Stimulated activated CD8-positive, alpha-beta memory T cell treated with anti-CD3 and anti-CD28 coated beads, Interleukin-7, amount 100 ng/mL, for 24 hours (primary cell): ENCODE results near the gene KCTD4.
"Not testable (repeated sequence)": the region's sequence is repeated elsewhere in the genome, so short reads cannot be mapped to it uniquely, and the experiment has no call there.

Experiments used
- DNase-seq: peaks from one replicate; pipeline ENCODE4 v3.0.0-alpha.2; 2020; ENCODE audit warnings: low read depth

Gene KCTD4

DNA sequence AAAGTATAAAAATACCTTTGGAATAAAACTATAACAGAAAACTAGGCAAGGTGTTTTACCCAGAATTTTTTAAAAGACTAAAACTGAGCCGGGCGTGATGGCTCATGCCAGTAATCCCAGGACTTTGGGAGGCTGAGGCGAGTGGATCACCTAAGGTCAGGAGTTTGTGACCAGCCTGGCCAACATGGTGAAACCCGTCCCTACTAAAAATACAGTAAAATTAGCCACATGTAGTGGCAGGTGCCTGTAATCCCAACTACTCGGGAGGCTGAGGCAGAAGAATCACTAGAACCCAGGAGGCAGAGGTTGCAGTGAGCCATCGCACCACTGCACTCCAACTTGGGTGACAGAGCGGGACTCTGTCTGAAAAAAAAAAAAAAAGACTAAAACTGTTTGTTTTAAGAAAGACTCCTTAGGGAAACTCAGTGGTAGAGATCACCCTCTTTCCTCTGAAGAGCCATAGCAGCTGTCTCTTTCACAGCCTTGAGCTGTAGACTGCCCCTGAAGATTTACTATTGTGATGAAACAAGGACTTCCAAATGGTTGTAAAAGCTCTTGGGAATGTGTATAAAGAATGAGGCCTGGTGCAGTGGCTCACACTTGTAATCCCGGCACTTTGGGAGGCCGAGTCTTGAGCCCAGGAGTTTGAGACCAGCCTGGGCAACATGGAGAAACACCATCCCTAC is 14.7 kb upstream of the KCTD4 start:
- DNase-seq = no peak

DNA sequence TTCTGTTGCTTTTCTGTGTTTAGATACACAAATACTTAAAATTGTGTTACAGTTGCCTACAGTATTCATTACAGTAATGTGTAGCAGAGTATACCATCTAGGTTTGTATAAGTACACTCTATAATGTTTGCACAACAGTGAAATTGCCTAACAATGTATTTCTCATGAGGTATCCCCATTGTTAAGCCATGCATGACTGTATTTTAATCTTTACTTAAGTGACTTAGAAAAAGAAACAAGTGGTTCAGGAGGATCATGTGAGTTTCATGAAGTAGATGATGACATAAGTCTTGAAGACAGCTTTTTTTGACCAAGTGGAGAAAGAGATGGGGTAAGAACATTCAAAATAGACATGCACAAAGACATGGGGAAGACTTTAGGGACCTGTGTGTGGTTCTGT is 8.4 kb upstream of the KCTD4 start:
- DNase-seq = no peak

DNA sequence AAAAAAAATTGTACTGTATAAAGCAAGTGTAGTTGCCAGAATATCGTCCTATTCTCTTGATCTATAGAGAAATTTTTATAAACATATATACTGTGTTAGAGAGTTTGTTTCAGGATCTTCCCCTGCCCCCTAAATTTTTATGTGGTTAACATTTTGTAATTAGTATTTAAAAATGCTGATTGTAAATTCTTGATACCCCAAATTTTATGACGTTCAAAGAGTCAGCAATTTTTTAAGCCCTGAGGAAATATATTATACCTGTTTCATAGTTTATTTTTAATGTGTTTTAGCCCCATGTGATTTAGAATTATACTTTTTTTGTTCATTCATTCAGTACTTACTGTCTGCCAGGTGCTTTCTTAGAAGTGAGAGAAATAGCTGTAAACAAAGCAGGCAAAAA is 7.3 kb upstream of the KCTD4 start:
- no peak for DNase-seq

GRCh38 chr13:45207319-45207718 is 6.5 kb upstream of the KCTD4 start:
- no peak for DNase-seq

DNA sequence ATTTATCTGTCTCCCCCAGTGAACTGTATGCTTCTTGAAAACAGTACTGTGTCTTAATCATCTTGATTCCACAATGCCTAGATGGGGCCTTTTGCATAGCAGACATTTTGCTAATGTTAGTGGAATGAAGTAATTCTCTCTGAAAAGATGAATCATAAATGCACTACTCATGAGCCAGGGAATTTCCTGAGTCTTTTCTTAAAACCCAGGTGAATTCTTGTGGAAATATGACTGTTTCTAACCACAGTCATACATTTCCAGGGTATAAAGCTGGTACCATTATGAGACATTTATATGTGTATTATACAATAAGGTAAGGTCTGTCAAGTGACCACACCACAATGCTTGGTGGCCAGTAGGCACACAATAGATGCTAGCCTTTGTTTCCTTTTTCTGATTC is 5.5 kb upstream of the KCTD4 start:
- DNase-seq = no peak

GRCh38 chr13:45205124-45205523 is 4.3 kb upstream of the KCTD4 start:
- DNase-seq = no peak

DNA sequence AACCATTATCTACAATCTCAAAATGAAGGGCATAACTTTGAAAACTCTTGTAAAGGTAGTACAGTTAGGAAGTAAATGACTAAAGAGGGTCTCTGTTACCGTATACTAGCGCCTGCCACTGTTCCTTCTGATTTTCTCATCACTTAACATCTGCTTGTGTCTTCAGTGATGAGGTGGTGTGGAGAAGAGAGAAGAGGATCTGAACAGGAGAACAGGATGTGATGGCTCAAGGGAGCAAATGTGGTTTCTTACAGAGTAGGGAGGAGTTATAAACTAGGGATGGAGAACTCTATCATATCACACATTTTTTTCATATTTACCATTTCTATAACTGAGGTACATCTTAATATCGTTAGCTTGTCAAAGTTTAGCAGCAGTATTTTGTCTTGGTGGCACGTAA is 1.1 kb downstream of the KCTD4 start:
- DNase-seq = no peak

DNA sequence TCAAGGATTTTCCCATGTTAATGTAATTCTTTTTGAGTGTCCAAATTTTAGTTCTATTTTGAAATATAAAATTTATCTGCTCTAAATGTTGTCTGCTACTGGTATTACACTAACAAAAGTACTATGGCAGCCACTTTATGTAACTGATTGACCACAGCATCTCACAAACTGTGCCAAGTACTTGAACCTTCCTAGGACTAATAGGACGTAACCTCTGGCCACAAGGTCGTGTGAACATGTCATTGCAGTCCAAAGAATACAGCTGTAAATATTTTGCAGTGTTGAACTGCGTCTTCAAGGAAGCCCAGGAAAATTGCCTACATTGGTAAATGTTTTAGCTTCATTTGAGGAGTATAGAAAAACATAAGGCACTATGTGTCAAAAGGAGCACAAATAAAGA is 1.9 kb downstream of the KCTD4 start:
- no peak for DNase-seq

- no peak for DNase-seq
Observed at GRCh38 chr13:45198041-45198440, 2.8 kb downstream of the KCTD4 start.

DNA sequence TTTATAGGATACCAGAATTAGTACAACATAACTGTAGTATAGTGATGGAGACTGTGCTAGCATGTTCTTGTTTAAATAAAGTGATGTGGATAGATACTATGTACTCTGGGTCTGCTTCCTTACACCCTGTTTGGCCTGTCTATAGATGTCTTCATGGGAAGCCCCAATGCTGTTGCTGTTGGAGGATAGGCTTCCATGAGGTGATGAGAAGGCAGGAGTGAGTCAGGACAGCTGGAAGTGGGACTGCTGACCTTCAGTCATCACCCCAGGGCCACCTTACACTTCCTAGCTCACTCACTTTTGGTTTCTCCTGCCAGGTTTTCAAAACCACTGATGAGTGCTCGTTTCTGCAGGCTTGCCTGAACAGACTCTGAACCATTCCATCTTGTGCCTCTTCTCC is 4.2 kb downstream of the KCTD4 start:
- no peak for DNase-seq

GRCh38 chr13:45196096-45196495 is 4.7 kb downstream of the KCTD4 start:
- no peak for DNase-seq

DNA sequence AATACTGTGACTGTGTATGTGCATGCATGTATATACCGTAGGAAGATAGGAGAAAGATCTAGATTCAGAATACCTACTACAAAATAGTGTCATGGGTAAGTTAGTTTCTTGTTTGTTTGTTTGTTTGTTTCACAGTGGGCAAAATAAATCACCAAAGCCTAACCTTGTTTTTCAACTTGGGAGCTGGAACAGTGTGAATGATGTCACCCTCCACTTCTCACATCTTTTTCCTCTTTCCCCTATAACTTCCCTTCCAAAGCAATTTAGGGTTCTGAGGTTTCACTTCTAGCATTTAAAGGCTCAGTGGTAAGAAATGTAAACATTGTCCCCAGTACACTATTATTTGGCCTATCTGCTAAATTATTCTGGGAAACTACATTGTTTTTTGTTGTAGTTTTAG is 5.4 kb downstream of the KCTD4 start:
- DNase-seq = no peak

DNA sequence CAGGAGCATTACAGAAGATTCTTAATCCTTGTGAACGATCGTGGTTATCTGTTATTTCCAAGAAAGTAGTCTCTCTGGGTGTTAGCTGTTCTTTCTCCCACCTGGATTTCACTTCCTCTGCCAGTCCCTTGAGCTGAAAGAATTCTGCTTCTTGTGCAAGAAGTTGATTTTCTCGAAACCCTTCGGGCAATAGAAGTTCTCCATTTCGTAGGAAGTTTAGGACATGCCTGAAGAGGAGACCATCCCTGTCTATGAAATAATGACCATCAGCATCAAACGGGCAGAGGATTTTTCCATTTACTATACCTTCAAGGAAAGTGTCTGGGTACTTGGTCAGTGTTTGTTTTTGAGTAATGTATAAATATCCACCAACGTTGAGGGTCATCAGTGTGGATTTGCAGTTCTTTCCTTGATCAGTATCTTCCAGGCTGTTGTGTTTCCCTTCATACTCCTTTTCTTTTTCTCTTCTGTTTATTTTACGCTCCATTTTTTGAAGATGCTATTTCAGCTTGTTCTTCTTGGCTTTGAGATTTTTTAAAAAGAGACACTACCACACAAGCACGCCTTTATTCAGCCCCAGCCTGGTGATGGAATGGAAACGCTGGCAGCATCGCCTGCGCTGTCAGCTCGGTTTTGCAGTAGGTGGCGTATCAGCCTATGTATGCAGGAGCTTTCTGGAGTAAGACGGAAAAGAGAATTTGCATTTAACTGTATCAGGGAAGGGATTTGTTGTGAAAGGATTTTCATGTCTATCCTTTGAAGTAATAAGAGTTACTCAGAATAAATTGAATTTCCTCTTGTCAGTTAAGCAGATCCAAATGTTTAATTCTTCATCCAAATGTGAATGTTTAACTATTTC is 6.5 kb downstream of the KCTD4 start:
- no peak for DNase-seq

DNA sequence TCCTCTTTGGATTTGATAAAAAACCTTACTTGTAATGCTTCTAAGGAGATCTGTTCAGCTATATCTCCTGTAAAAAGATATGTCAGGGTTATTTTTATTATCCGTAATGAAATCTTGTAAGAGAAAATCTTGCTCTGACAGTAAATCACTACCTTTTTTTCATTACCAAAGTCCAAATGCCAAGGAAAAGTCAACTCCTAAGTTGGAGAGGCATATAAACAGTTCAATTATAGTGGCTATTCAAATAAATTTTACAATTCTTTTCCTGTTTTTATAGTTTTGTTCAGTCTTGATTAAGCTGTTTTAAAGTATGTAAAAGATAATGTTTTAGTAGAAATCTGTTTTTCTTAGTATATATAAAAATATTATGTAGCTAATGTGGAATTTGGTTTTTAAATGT is 9.0 kb downstream of the KCTD4 start:
- DNase-seq = no peak

DNA sequence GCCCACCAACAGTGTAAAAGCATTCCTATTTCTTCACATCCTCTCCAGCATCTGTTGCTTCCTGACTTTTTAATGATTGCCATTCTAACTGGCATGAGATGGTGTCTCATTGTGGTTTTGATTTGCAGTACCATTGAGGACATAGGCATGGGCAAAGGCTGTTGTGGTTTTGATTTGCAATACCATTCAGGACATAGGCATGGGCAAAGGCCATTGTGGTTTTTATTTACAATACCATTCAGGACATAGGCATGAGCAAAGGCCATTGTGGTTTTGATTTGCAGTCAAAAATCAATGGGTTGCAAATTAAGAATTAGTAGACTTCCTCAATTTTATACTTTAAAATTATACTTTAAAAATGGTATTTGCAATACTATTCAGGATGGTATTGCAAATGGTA is 11.3 kb downstream of the KCTD4 start:
- not testable (repeated sequence) for DNase-seq

- not testable (repeated sequence) for DNase-seq
Observed at GRCh38 chr13:45189077-45189476, 11.8 kb downstream of the KCTD4 start.

DNA sequence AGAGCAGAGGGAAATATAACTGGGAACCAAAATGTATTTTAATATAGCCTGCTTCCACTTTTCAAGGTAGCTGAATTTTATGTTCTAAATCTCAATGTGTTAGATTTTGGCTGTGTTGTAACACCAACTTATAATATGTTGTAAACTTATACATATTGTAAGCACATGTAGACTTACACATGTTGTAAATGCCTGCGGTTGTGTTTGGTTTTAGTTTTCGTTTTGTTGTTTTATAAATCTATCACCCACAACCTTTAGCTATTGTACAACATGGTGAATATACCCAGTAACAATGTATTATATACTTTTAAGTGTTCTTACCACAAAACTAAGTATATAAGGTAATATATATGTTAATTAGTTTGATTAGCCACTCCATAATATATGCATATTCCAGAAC is 15.6 kb downstream of the KCTD4 start:
- DNase-seq = no peak

DNA sequence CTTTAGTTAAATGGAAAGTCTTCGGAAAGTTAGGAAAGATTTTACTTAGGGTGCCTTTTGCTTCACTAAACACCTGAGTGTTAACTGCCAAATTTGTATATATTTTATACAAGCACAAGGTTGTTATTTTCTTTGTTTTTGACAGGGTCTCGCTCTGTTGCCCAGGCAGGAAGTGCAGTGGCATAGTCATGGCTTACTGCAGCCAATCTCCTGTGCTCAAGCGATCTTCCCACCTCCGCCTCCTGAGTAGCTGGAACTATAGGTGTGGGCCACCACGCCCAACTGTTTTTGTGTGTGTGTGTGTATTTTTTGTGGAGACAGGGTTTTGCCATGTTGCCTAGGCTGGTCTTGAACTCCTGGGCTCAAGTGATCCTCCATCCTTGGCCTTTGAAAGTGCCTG is 16.2 kb downstream of the KCTD4 start:
- no peak for DNase-seq

- no peak for DNase-seq
Observed at GRCh38 chr13:45180713-45181601, 19.9 kb downstream of the KCTD4 start.

- no peak for DNase-seq
Observed at GRCh38 chr13:45180303-45180702, 20.5 kb downstream of the KCTD4 start.

- no peak for DNase-seq
Observed at GRCh38 chr13:45179428-45179827, 21.4 kb downstream of the KCTD4 start.

DNA sequence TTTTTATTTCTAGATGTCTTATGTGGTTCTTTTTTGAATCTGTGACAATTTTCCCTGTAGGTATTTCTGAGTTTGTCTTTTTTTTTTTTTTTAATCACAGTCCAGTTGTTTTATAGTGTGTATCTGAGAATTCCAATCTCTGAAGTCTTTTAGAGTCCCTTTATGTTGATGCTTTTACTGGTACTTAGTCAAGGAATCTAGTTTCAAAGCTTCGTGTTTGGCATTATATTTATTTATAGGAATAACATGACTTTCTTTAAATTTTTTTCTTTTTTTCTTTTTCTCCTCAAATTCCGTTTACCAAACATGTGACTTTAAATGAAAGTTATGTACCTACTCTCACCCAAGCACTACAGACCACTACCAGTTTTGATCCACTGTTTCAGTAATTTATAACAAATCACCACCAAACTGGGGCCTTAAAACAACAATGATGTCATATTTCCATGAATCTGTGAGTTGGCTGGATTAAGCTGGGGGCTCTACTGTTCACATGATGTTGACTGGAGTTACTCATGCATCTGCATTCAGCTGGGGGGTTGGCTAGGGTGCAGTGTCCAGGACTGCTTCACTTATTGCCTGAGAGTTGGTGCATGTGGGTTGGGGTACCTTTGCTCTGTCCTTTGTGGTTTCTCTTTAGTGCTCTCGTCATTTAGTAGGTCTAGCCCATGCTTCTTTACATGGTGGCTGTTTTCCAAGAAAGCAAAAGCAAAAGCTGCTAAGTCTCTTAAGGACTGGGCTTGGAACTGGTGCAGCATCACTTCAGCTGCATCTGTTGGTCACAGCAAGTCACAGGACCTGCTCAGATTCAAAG is 22.3 kb downstream of the KCTD4 start:
- no peak for DNase-seq
